Skin of body (tissue), 3 donors: ENCODE data around the gene FBXW9. TPM values are rescaled to one million over a fixed set of nuclear protein-coding genes. Genes with fewer than 3 reads are reported as not detected.
A peak's percentile ranks its signal among the peaks of the same experiment; 100 is the strongest.
"Not testable (repeated sequence)": the region's sequence is repeated elsewhere in the genome, so short reads cannot be mapped to it uniquely, and the experiment has no call there.

Source experiments
- DNase-seq: peaks from one replicate; lab custom pipeline; 2025; lab: John Stamatoyannopoulos, UW
- small RNA-seq: library from RNA; depleted of rRNA; stranded (forward); fragments of <200 nt; gene quantifications from one replicate; pipeline ENCODE3, GENCODE V24; 2014; ENCODE audit warnings: low replicate concordance
- total RNA-seq: library from RNA; depleted of rRNA; stranded (reverse); fragments of >200 nt; gene quantifications from one replicate; pipeline ENCODE4 v1.2.3, GENCODE V29; 2014

FBXW9 gene
- total RNA-seq, 1 donor from 2014 or later, result 3.5 TPM

DNA sequence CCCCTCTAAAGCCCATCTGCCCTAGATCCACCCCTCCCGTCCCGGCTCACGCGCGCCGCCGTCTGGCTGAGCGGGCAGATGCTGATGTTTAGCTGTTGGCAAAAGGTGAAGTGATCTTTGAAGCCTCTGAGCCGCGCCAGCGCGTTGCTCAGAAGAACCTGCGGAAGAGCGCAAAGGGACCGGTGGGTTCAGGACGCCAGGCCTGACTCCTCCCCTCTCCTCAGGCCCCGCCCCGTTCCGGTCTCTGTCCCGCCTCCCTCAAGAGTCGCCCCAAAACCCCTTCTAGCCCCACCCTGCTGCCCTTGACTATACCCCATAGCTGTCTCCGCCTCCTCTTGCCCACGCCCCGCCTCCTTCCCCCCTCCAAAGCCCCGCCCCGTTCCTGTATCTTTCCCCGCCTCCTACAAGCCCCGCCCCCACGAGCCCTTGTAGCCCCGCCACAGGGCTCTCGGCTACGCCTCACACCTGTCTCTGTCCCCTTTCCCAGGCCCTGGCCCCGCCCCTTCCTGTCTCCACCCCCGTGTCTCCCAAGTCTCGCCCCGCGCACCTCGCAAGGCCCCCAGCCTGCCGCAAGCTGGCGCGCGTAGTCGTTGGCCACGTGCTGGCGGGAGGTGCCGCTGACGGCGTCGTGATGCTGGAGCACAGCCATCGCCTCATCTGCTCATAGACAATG is 39.4 kb downstream of the FBXW9 start:
- DNase-seq, result no peak

DNA sequence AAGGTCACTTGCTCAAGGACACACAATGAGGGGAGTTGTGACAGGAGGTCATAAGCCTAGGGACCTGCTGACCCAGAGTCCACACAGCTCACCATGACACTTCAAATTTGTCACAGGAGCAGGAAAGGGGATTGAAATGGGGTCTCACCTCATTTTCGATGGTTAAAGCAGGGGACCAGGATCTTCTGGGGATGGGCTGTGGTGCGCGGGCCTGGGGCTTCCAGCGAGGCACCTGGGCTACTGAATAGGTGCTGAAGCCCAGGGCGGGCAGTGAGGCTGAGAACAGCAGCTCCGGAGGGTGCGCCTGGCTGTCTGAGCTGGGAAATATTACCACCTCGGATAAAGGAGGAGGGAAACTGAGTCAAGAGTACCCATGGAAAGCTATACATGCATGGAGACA is 40.9 kb downstream of the FBXW9 start:
- DNase-seq, result no peak

- DNase-seq, result no peak
Measured at GRCh38 chr19:12652219-12652618, 44.2 kb downstream of the FBXW9 start.

DNA sequence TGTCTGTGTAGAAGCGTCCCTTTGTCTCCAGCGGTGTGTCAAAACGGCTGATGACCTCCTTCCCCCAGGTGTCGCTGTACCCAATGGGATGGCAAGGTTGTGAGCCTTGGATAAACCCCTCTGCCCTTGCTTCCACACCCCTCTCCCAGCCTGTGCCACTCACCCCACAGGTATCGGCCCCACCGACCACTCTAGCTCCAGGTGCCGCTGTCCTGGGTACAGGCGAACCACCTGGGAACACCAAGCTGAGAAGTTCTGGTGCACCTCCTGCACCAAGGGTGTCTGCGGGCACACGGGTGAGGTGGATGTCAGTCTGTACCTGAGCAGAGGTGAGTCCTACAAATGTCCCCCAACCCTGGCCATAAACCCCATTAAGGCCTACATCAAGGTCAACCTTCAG is 46.5 kb downstream of the FBXW9 start:
- DNase-seq, result no peak

DNA sequence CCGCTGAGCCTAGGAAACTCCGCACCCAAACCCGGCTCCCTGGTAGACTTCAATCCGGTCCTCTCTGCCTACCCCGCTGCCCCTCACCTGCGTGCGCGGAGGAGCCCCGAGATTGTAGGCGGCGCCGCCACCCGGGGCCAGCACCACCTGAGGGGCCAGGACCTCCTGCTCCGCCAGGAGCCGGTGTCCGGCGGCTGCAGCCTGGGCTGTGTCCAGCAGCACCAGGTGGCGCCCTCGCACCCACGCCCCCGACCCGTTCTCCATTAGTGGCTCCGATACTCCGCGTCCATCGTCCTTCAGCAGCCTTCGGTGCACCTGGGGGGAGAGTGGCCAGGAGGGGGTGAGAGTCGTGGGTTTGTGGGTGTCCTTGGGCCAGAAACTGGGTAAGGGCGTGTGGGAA is 48.3 kb downstream of the FBXW9 start:
- DNase-seq, result no peak

GRCh38 chr19:12647490-12648071 is 48.9 kb downstream of the FBXW9 start:
- DNase-seq, result no peak

DNA sequence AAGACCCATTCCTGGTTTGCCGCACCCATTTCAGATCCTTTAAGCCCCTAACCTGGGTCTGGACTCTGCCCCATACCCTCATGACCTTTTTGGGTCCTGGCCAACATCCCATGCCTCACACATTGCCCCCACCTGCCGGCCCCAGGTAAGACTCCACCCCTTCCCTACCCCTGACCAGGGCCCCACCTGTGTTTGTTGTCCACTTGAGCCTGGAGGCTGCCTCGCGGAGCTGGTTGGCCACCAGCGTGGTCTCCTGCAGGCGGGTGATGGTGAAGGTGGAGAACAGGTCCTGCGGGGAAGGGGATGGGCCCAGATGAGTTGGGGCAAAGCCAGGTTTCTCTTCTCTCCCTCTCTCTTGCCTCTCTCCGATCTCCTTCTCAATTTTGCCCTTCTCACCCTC is 49.4 kb downstream of the FBXW9 start:
- DNase-seq, result no peak

DNA sequence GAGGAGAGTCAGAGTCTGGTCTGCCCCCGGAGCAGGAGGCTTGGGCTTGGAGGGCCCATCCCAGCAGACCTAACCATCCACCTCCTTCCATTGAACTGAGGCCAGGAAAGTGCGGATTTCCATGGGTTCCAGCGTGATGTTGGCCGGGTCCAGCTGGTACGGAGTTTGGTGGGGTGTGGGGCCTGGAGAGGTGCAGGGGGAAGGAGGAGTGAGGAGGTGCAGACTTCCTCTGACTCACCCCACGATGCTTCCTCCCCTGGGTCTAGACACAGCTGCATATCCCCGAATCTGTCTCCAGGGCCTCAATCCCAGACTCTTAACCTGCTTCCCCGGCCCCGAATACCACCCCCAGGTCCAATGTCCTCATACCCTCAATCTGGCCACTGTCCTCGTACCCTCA is 49.9 kb downstream of the FBXW9 start:
- no peak for DNase-seq

DNA sequence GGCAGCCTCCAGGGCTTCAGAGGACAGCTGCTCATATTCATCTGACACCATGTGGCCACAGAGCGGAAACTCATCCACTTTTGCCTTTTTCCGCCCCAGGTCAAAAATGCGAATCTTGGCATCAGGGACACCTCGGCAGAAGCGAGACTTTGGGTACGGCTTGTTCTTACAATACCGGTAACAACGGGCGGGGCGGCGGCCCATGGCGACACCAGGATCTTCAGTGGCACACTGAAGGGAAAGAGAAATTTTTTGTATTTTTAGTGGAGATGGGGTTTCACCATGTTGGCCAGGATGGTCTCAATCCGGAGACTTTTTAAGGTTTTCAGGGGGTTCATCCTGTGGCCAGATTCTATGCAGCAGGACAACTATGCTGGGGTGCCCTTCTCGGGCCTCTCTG is 52.7 kb downstream of the FBXW9 start:
- not testable (repeated sequence) for DNase-seq

GRCh38 chr19:12642506-12642905 is 53.9 kb downstream of the FBXW9 start:
- DNase-seq, result no peak

DNA sequence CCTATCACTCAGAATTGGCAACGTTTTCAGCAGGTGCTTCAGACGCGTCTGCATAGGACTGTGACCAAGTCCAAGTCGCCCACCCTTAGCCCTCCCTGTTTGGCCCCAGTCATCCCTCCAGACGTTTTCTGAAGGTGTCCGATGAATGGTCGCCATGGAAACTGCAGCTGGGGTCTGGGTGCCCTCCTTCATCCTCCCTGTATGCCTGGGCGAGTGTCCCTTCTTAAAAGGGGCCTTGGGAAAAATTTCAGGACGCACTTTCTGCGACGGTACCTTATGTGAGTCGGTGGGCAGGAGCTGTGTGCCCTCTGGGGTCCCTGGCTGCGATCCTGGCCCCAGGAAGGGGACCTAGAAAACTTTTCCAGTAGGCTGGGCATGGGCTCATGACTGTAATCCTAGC is 55.0 kb downstream of the FBXW9 start:
- no peak for DNase-seq

DNA sequence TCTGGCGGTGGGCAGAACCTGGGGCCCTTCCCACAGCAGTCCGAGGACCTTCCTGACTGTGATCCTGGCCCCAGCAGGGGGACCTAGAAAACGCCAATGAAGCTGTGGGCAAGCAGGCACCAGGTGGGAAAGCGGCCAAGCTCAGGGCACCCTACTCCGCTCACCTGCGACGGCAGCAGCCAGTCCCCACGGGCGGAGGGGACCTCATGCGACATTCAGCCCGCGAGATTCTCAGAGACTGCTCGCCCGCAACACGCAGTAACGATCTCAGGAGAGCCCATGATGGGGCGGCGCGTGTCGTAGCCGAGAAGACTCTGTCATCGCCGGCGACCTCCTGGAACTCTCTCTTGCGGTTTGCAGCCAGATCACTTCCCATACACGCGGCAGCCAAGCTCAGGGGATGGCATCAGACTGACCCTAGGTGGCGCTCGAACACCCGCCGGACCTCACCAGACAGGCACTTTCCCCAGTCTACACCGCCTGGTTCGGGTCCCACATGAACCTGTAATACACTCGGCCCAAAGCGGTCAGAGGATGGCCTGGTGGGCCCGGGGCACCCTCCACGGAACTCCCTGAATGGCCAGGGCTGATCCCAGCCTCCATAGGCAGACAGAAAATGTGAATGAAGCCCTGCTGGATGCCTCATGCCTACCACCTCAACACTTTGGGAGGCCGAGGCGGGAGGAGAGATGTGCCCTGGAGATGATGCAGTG is 56.4 kb downstream of the FBXW9 start:
- peak; percentile 15 for DNase-seq

Small RNA genes within 50 kb of the gene (small RNA-seq; reads per million reads assigned to genes)
- 46.1 reads per million, percentile 95 among the genes with 10 or more reads in this experiment for gene SNORD41

Other genes with a start within 250 kb of the FBXW9 start
- 10.3 TPM for gene ZNF709, start 211.8 kb downstream of the FBXW9 start, total RNA-seq
- 21.3 TPM for gene ZNF564, start 145.1 kb downstream of the FBXW9 start, total RNA-seq
- gene ZNF490, start 85.8 kb downstream of the FBXW9 start, total RNA-seq, result 4.5 TPM
- 18.1 TPM for gene ZNF791, start 85.7 kb downstream of the FBXW9 start, total RNA-seq
- gene MAN2B1, start 29.9 kb downstream of the FBXW9 start, total RNA-seq, result 29.9 TPM
- gene WDR83, start 29.8 kb downstream of the FBXW9 start, total RNA-seq, result 4.6 TPM
- 42.4 TPM for gene DHPS, start 14.8 kb downstream of the FBXW9 start, total RNA-seq
- gene GNG14, start 8.6 kb downstream of the FBXW9 start, total RNA-seq, result not detected
- 31.6 TPM for gene TNPO2, start 27.3 kb upstream of the FBXW9 start, total RNA-seq
- 98.1 TPM for gene TRIR, start 38.1 kb upstream of the FBXW9 start, total RNA-seq
- 36.6 TPM for gene GET3, start 40.9 kb upstream of the FBXW9 start, total RNA-seq
- gene BEST2, start 55.2 kb upstream of the FBXW9 start, total RNA-seq, result 0.99 TPM
- gene HOOK2, start 78.9 kb upstream of the FBXW9 start, total RNA-seq, result 31.8 TPM
- 151 TPM for gene JUNB, start 94.9 kb upstream of the FBXW9 start, total RNA-seq
- 164 TPM for gene PRDX2, start 105.2 kb upstream of the FBXW9 start, total RNA-seq
- 0.39 TPM for gene THSD8, start 105.4 kb upstream of the FBXW9 start, total RNA-seq
- gene RNASEH2A, start 110.0 kb upstream of the FBXW9 start, total RNA-seq, result 7.2 TPM
- gene RTBDN, start 137.9 kb upstream of the FBXW9 start, total RNA-seq, result not detected
- 0.49 TPM for gene MAST1, start 141.9 kb upstream of the FBXW9 start, total RNA-seq
- gene DNASE2, start 184.8 kb upstream of the FBXW9 start, total RNA-seq, result 14.1 TPM
- gene KLF1, start 190.6 kb upstream of the FBXW9 start, total RNA-seq, result 1.7 TPM
- gene GCDH, start 194.5 kb upstream of the FBXW9 start, total RNA-seq, result 20.4 TPM
- 0.39 TPM for gene SYCE2, start 222.7 kb upstream of the FBXW9 start, total RNA-seq
- 21.6 TPM for gene FARSA, start 237.1 kb upstream of the FBXW9 start, total RNA-seq
- 401 TPM for gene CALR, start 242.0 kb upstream of the FBXW9 start, total RNA-seq
- 42.5 TPM for gene RAD23A, start 249.2 kb upstream of the FBXW9 start, total RNA-seq